Measurements from ENCODE around the gene SLC26A3.

Gene SLC26A3

GRCh38 chr7:107751113-107751512, 51.9 kb downstream of the SLC26A3 start:
- in situ Hi-C loops (cut with MboI; ENCODE audit: low sequenced_read_pairs), result no loop called here

GRCh38 chr7:107746006-107746405, 57.0 kb downstream of the SLC26A3 start:
- in situ Hi-C loops (cut with MboI; ENCODE audit: low sequenced_read_pairs), result loop anchor here (25.0 kb wide), 1 partner anchor 284 kb away; the partner anchor contains the start of gene GPR22

- in situ Hi-C loops (cut with MboI; ENCODE audit: low sequenced_read_pairs), result loop anchor here (25.0 kb wide), 1 partner anchor 282 kb away; the partner anchor contains the start of gene GPR22
Observed at GRCh38 chr7:107744345-107744750, 58.7 kb downstream of the SLC26A3 start.

- in situ Hi-C loops (cut with MboI; ENCODE audit: low sequenced_read_pairs), result loop anchor here (25.0 kb wide), 1 partner anchor 281 kb away; the partner anchor contains the start of gene GPR22
Observed at GRCh38 chr7:107743567-107744344, 59.3 kb downstream of the SLC26A3 start, which contains the start of gene CBLL1. Gene CBLL1 (plus strand): TSS chr7:107744142. CDS start chr7:107744164, 22 bp downstream.

- in situ Hi-C loops (cut with MboI; ENCODE audit: low sequenced_read_pairs), result loop anchor here (25.0 kb wide), 1 partner anchor 281 kb away; the partner anchor contains the start of gene GPR22
Observed at GRCh38 chr7:107742678-107743566, 60.1 kb downstream of the SLC26A3 start.

- in situ Hi-C loops (cut with MboI; ENCODE audit: low sequenced_read_pairs), result loop anchor here (25.0 kb wide), 1 partner anchor 266 kb away; the partner anchor contains the start of gene GPR22
Observed at GRCh38 chr7:107728276-107728675, 74.7 kb downstream of the SLC26A3 start.

- in situ Hi-C loops (cut with MboI; ENCODE audit: low sequenced_read_pairs), result loop anchor here (25.0 kb wide), 1 partner anchor 264 kb away; the partner anchor contains the start of gene GPR22
Observed at GRCh38 chr7:107726356-107727130, 76.5 kb downstream of the SLC26A3 start.

GRCh38 chr7:107725138-107725740, 77.8 kb downstream of the SLC26A3 start:
- in situ Hi-C loops (cut with MboI; ENCODE audit: low sequenced_read_pairs), result loop anchor here (25.0 kb wide), 1 partner anchor 263 kb away; the partner anchor contains the start of gene GPR22

- in situ Hi-C loops (cut with MboI; ENCODE audit: low sequenced_read_pairs), result no loop called here
Observed at GRCh38 chr7:107723255-107723654, 79.8 kb downstream of the SLC26A3 start.

- in situ Hi-C loops (cut with MboI; ENCODE audit: low sequenced_read_pairs), result no loop called here
Observed at GRCh38 chr7:107721286-107721685, 81.7 kb downstream of the SLC26A3 start.

GRCh38 chr7:107718456-107719193, 84.4 kb downstream of the SLC26A3 start:
- in situ Hi-C loops (cut with MboI; ENCODE audit: low sequenced_read_pairs), result no loop called here

- in situ Hi-C loops (cut with MboI; ENCODE audit: low sequenced_read_pairs), result no loop called here
Observed at GRCh38 chr7:107715531-107715930, 87.5 kb downstream of the SLC26A3 start.

Data from hTERT RPE-1 (cell line).